ENCODE measurements around the gene SOS1.

Gene SOS1

GRCh38 chr2:39080152-39080551 lies 40.7 kb downstream of the SOS1 start:
- 0 out of 2 replicates have a peak, but pooled peaks cover 3% of the 10 kb centered on the region for H3F3A ChIP-seq (ENCODE audit: control insufficient read depth, insufficient read depth)
- H4K20me1 ChIP-seq (ENCODE audit: control insufficient read depth, insufficient read depth, low read depth, low read length): no peaks in the 10 kb centered on the region
- H3K9me3 ChIP-seq (ENCODE audit: control insufficient read depth, insufficient read depth, low read length): no peaks in the 10 kb centered on the region
- no peak overlapping the region for H3K27ac ChIP-seq (ENCODE audit: low read depth, low read length)
- no peaks in the 10 kb centered on the region; the same call in 1 of the 2 replicates for H3K36me3 ChIP-seq (ENCODE audit: control insufficient read depth, low read length)
- TF ChIP-seq CTCF (IDR thresholded peaks at IDR 0.05; ENCODE audit: low read depth, low read length, poor library complexity, severe bottlenecking): no peak
- no peak for TF ChIP-seq EZH2phosphoT487 (IDR thresholded peaks at IDR 0.05; ENCODE audit: borderline replicate concordance, low read length)
- no peak overlapping the region for H3K4me3 ChIP-seq (ENCODE audit: low read length)
- no peaks in the 10 kb centered on the region for H3K27me3 ChIP-seq (ENCODE audit: control insufficient read depth, low read length)
- H3K9me2 ChIP-seq (replicated peaks; ENCODE audit: control insufficient read depth, low read length): no peaks in the 10 kb centered on the region
- no peaks in the 10 kb centered on the region for H3K4me1 ChIP-seq (ENCODE audit: control insufficient read depth, low read length)
- H3K4me2 ChIP-seq (ENCODE audit: low read length): no peak overlapping the region
- H3K79me2 ChIP-seq (ENCODE audit: control insufficient read depth, low read length): peaks cover 87% of the 10 kb centered on the region

- no peaks in the 10 kb centered on the region for H3K9me3 ChIP-seq (ENCODE audit: control insufficient read depth, insufficient read depth, low read length)
- peaks cover 26% of the 10 kb centered on the region for H3K36me3 ChIP-seq (ENCODE audit: control insufficient read depth, low read length)
- H4K20me1 ChIP-seq (ENCODE audit: control insufficient read depth, insufficient read depth, low read depth, low read length): no peaks in the 10 kb centered on the region; the same call in 1 of the 2 replicates
- no peak overlapping the region for H3K4me2 ChIP-seq (ENCODE audit: low read length)
- H3K79me2 ChIP-seq (ENCODE audit: control insufficient read depth, low read length): peaks cover 61% of the 10 kb centered on the region
- H3K4me3 ChIP-seq (ENCODE audit: low read length): no peak overlapping the region
- H3K4me1 ChIP-seq (ENCODE audit: control insufficient read depth, low read length): no peaks in the 10 kb centered on the region
- H3K9me2 ChIP-seq (replicated peaks; ENCODE audit: control insufficient read depth, low read length): no peaks in the 10 kb centered on the region
- TF ChIP-seq CTCF (IDR thresholded peaks at IDR 0.05; ENCODE audit: low read depth, low read length, poor library complexity, severe bottlenecking): no peak
- TF ChIP-seq EZH2phosphoT487 (IDR thresholded peaks at IDR 0.05; ENCODE audit: borderline replicate concordance, low read length): no peak
- no peaks in the 10 kb centered on the region for H3K27me3 ChIP-seq (ENCODE audit: control insufficient read depth, low read length)
- H3F3A ChIP-seq (ENCODE audit: control insufficient read depth, insufficient read depth): 0 out of 2 replicates have a peak, but pooled peaks cover 5% of the 10 kb centered on the region
- no peak overlapping the region for H3K27ac ChIP-seq (ENCODE audit: low read depth, low read length)
Observed at GRCh38 chr2:39069890-39070465, 50.9 kb downstream of the SOS1 start.

GRCh38 chr2:39069136-39069515 lies 51.7 kb downstream of the SOS1 start:
- H3K79me2 ChIP-seq (ENCODE audit: control insufficient read depth, low read length): peaks cover 56% of the 10 kb centered on the region
- no peaks in the 10 kb centered on the region for H3K9me2 ChIP-seq (replicated peaks; ENCODE audit: control insufficient read depth, low read length)
- peaks cover 24% of the 10 kb centered on the region for H3K36me3 ChIP-seq (ENCODE audit: control insufficient read depth, low read length)
- no peaks in the 10 kb centered on the region for H3K4me1 ChIP-seq (ENCODE audit: control insufficient read depth, low read length)
- H3F3A ChIP-seq (ENCODE audit: control insufficient read depth, insufficient read depth): 0 out of 2 replicates have a peak, but pooled peaks cover 6% of the 10 kb centered on the region
- no peak for TF ChIP-seq CTCF (IDR thresholded peaks at IDR 0.05; ENCODE audit: low read depth, low read length, poor library complexity, severe bottlenecking)
- TF ChIP-seq EZH2phosphoT487 (IDR thresholded peaks at IDR 0.05; ENCODE audit: borderline replicate concordance, low read length): no peak
- H4K20me1 ChIP-seq (ENCODE audit: control insufficient read depth, insufficient read depth, low read depth, low read length): no peaks in the 10 kb centered on the region; the same call in 1 of the 2 replicates
- no peaks in the 10 kb centered on the region for H3K27me3 ChIP-seq (ENCODE audit: control insufficient read depth, low read length)
- no peak overlapping the region for H3K4me2 ChIP-seq (ENCODE audit: low read length)
- H3K27ac ChIP-seq (ENCODE audit: low read depth, low read length): no peak overlapping the region
- no peak overlapping the region for H3K4me3 ChIP-seq (ENCODE audit: low read length)
- H3K9me3 ChIP-seq (ENCODE audit: control insufficient read depth, insufficient read depth, low read length): no peaks in the 10 kb centered on the region
